Transverse colon (tissue), 4 donors: ENCODE data around the gene PRTFDC1. TPM values are rescaled to one million over a fixed set of nuclear protein-coding genes. Genes with fewer than 3 reads are reported as not detected.

Source experiments
- DNase-seq: peaks from one replicate; pipeline ENCODE4 v3.0.0-alpha.2; 2019
- H3K27ac ChIP-seq, 4 donors: fragments of 200-600 bp; sonication (generic); 2 replicates each; pipeline ENCODE4 v1.5.1; 2016 to 2018; ENCODE audit warnings: inconsistent platforms in 4 of 4
- H3K27me3 ChIP-seq: fragments of 200-600 bp; sonication (generic); 2 replicates; pipeline ENCODE4 v1.5.1; 2017; ENCODE audit warnings: inconsistent platforms
- H3K36me3 ChIP-seq, 4 donors: fragments of 200-600 bp; sonication (generic); 2 replicates each; pipeline ENCODE4 v1.5.1; 2017 to 2019; ENCODE audit warnings: inconsistent platforms in 4 of 4
- H3K4me1 ChIP-seq, 4 donors: fragments of 200-600 bp; sonication (generic); 2 replicates each; pipeline ENCODE4 v1.5.1; 2017 to 2020; ENCODE audit warnings: inconsistent platforms in 4 of 4
- H3K4me3 ChIP-seq, 4 donors: fragments of 200-600 bp; sonication (generic); 1 replicate in 1 of 4; 2 replicates in 3 of 4; pipeline versions ENCODE4 v1.5.1 to v1.6.1; 2017 to 2019; ENCODE audit warnings: inconsistent platforms in 4 of 4
- H3K9me3 ChIP-seq, 2 donors: fragments of 200-600 bp; sonication (generic); 2 replicates each; pipeline ENCODE4 v1.5.1; 2017 to 2019; ENCODE audit warnings: inconsistent platforms in 2 of 2
- EP300 ChIP-seq: sonication (generic); formaldehyde crosslinking; IDR thresholded peaks from one replicate; pipeline ENCODE4 v1.6.1; 2017; ENCODE audit warnings: antibody characterized with exemption, low read depth
- POLR2A ChIP-seq: fragments of 450-650 bp; IDR thresholded peaks from one replicate; pipeline ENCODE4 v1.6.1; 2016; ENCODE audit warnings: antibody characterized with exemption, mild to moderate bottlenecking, moderate library complexity
- POLR2AphosphoS5 ChIP-seq, 3 donors: sonication (generic); formaldehyde crosslinking; IDR thresholded peaks; one replicate each; pipeline ENCODE4 v1.6.1; 2016; ENCODE audit warnings: antibody characterized with exemption in 3 of 3
- WGBS, 2 donors: methylation state at CpG; one replicate each; pipeline ENCODE4 v1.1.5; 2018; ENCODE audit warnings: low coverage in 1 of 2; 5-methylcytosine and 5-hydroxymethylcytosine counted together
- in situ Hi-C, 4 donors: fragments of 200-750 bp; cut with MboI; loops; one replicate each; pipeline versions ENCODE4 v1.15.0 to v1.15.1; 2017; ENCODE audit warnings: low sequenced_read_pairs in 3 of 4, low pct_ligation_motif_present in 1 of 4, low pct_unique_long_range_greater_than_20kb in 1 of 4
- intact Hi-C: fragments of 100-400 bp; cut with DNase I; formaldehyde crosslinking; loops from one replicate; pipeline ENCODE4 v1.15.1; 2023; ENCODE audit warnings: low total_unique reads
- total RNA-seq, 4 donors: library from RNA; depleted of rRNA; stranded (reverse); fragments of >200 nt; gene quantifications; one replicate each; pipeline ENCODE4 v1.1.0, GENCODE V29; 2016
- TF ChIP-seq, protein P1 (sequence below), 5 experiments: fragments of 200-600 bp in 3 of 5; fragments of 450-650 bp in 2 of 5; sonication (generic) in 3 of 5; IDR thresholded peaks; 1 replicate in 2 of 5; 2 replicates in 3 of 5; pipeline ENCODE4 v1.5.1; 2016 to 2017; ENCODE audit warnings: antibody characterized with exemption in 5 of 5, inconsistent platforms in 3 of 5, mild to moderate bottlenecking in 2 of 5, moderate library complexity in 1 of 5

The PRTFDC1 gene
- total RNA-seq, 4 donors from 2014 or later = 0.80 to 6.7 (median 4.9) TPM; not detected in 1

- in situ Hi-C loops = loop anchor here in 1 of 4 donors (25.0 kb wide), 1 partner anchor 326 kb away; no protein-coding TSS in a partner anchor
- no peak for TF ChIP-seq POLR2A
- TF ChIP-seq, protein P1, sequence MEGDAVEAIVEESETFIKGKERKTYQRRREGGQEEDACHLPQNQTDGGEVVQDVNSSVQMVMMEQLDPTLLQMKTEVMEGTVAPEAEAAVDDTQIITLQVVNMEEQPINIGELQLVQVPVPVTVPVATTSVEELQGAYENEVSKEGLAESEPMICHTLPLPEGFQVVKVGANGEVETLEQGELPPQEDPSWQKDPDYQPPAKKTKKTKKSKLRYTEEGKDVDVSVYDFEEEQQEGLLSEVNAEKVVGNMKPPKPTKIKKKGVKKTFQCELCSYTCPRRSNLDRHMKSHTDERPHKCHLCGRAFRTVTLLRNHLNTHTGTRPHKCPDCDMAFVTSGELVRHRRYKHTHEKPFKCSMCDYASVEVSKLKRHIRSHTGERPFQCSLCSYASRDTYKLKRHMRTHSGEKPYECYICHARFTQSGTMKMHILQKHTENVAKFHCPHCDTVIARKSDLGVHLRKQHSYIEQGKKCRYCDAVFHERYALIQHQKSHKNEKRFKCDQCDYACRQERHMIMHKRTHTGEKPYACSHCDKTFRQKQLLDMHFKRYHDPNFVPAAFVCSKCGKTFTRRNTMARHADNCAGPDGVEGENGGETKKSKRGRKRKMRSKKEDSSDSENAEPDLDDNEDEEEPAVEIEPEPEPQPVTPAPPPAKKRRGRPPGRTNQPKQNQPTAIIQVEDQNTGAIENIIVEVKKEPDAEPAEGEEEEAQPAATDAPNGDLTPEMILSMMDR (IDR thresholded peaks at IDR 0.05) = no peak
- TF ChIP-seq POLR2AphosphoS5 (IDR thresholded peaks at IDR 0.05) = no peak
- no peak for TF ChIP-seq EP300
- peak overlapping the region; percentile 13 to 54 (median 27) for H3K27ac ChIP-seq
- H3K4me1 ChIP-seq = peaks cover 4 to 39% (median 7%) of the 10 kb centered on the region in 4 donors
- H3K27me3 ChIP-seq = no peaks in the 10 kb centered on the region
- H3K4me3 ChIP-seq = no peak overlapping the region
- intact Hi-C loops = no loop called here
- no peak for DNase-seq
- H3K9me3 ChIP-seq = no peaks in the 10 kb centered on the region
- no peaks in the 10 kb centered on the region for H3K36me3 ChIP-seq
- WGBS, 2 donors = 48 to 67% methylated on average over 4 to 5 of the region's 5 CpGs
Measured at GRCh38 chr10:24963521-24964041, 11.2 kb upstream of the PRTFDC1 start.

DNA sequence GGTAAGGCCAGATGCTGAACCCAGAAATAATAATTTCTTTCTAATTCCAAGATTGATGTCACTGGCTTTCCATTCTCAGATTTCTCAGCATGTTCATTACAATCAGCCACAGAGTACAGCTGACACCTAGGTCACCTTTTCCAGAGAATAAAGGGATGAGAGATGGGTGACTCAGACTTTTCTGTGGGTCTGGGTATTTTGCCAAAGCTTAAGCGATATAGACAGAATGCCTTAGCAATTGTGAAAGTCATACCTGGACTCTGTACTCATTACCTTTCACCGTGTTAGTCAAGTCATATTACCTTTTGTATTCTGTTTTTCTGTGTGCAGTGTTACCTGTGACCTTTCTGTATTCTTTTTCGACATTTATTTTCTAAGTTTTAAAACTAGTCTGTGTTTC lies 10.6 kb upstream of the PRTFDC1 start:
- 40 to 43% methylated on average over 2 to 3 of the region's 3 CpGs for WGBS, 2 donors
- Histone ChIP-seq H3K4me3 (no peak overlapping the region), H3K27ac (peak overlapping the region; percentile 13 to 54 (median 27)), H3K36me3 (no peaks in the 10 kb centered on the region), H3K27me3 (no peaks in the 10 kb centered on the region), H3K4me1 (peaks cover 4 to 43% (median 7%) of the 10 kb centered on the region in 4 donors), H3K9me3 (no peaks in the 10 kb centered on the region)
- TF ChIP-seq, protein P1 (IDR thresholded peaks at IDR 0.05) = no peak
- TF ChIP-seq POLR2AphosphoS5 (IDR thresholded peaks at IDR 0.05) = peak in 1 of 3 donors; percentile 59
- DNase-seq = no peak
- in situ Hi-C loops (loop anchor here in 1 of 4 donors (25.0 kb wide), 1 partner anchor 326 kb away; no protein-coding TSS in a partner anchor), intact Hi-C loops (no loop called here)

- TF ChIP-seq EP300 = no peak
- no peak for TF ChIP-seq POLR2A
- TF ChIP-seq POLR2AphosphoS5 (IDR thresholded peaks at IDR 0.05) = no peak
- TF ChIP-seq, protein P1 (IDR thresholded peaks at IDR 0.05) = no peak
- H3K4me1 ChIP-seq = peaks cover 4 to 48% (median 10%) of the 10 kb centered on the region in 4 donors
- DNase-seq = no peak
- in situ Hi-C loops = loop anchor here in 1 of 4 donors (25.0 kb wide), 1 partner anchor 324 kb away; no protein-coding TSS in a partner anchor
- H3K9me3 ChIP-seq = no peaks in the 10 kb centered on the region
- no peak overlapping the region for H3K4me3 ChIP-seq
- intact Hi-C loops = no loop called here
- no peaks in the 10 kb centered on the region for H3K27me3 ChIP-seq
- no peaks in the 10 kb centered on the region for H3K36me3 ChIP-seq
- whole genome bisulfite sequencing, 2 donors = 50 to 68% methylated on average over 4 of the region's 4 CpGs
- H3K27ac ChIP-seq = peak overlapping the region in 1 of 4 donors; percentile 19
Measured at GRCh38 chr10:24961582-24961981, 9.2 kb upstream of the PRTFDC1 start.

DNA sequence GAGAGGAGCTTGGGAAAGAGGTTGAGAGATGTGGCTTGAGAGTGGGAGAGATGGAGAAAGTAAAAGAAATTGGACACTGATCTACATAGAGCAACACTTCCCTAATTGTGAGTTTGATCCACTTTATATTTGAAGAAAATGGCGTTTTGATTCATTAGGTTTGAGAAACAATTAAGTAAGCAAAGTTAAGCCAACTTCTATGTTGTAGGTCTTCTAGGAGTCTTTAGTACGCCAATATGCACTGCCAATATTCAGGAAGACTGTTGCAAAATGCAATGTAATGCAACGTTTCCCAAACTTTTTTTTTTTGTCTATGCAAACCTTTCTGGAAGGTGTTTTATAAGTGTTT lies 7.0 kb upstream of the PRTFDC1 start:
- Histone ChIP-seq H3K27me3 (no peaks in the 10 kb centered on the region), H3K4me1 (peaks cover 4 to 48% (median 10%) of the 10 kb centered on the region in 4 donors), H3K36me3 (no peaks in the 10 kb centered on the region), H3K4me3 (no peak overlapping the region), H3K27ac (peak overlapping the region; percentile 53 to 79 (median 77)), H3K9me3 (no peaks in the 10 kb centered on the region)
- in situ Hi-C loops = loop anchor here in 1 of 4 donors (25.0 kb wide), 1 partner anchor 322 kb away; no protein-coding TSS in a partner anchor
- TF ChIP-seq EP300 (no peak), POLR2A (no peak), POLR2AphosphoS5 (IDR thresholded peaks at IDR 0.05) (no peak)
- TF ChIP-seq, protein P1 (IDR thresholded peaks at IDR 0.05) = no peak
- no peak for DNase-seq
- intact Hi-C loops = no loop called here
- WGBS, 2 donors = 56 to 66% methylated on average over 3 of the region's 3 CpGs
